HCT116 (cell line): ENCODE measurements around the gene HOXA11. TPM values are rescaled to one million over a fixed set of nuclear protein-coding genes. Genes with fewer than 3 reads are reported as not detected.

Source experiments
- ATAC-seq: fragments of 200-7000 bp; cut with Tn5 transposase; 2 replicates; pipeline ENCODE4 v1.9.1; 2020; ENCODE audit warnings: mild to moderate bottlenecking, moderate library complexity
- BruUV-seq: library from RNA; stranded (reverse); fragments of 400-500 nt; replicated peaks from 2 replicates; lab custom pipeline; 2021; lab: Mats Ljungman, UMichigan
- CTCF ChIA-PET: fragments of 300-600 bp; sonication (Branson Sonifier 250); formaldehyde crosslinking; loops from one replicate; lab custom pipeline; 2021; ENCODE audit warnings: antibody characterized with exemption; lab: Charles Lee
- POLR2A ChIA-PET: fragments of 300-600, 350-600 bp; sonication (Branson Sonifier 250); formaldehyde crosslinking; loops from one replicate; lab custom pipeline; 2021; ENCODE audit warnings: antibody characterized with exemption; lab: Charles Lee
- RAD21 ChIA-PET, 2 experiments: fragments of 300-600 bp; sonication (Branson Sonifier 250); formaldehyde crosslinking; loops; one replicate each; lab custom pipeline; 2023; ENCODE audit warnings: low total read pairs in 2 of 2; ENCODE audit not compliant: uncharacterized antibody in 2 of 2, unreplicated experiment in 2 of 2, low non-redundant PET in 1 of 2; lab: Charles Lee
- DNase-seq: peaks from one replicate; pipeline ENCODE4 v3.0.0-alpha.2; 2010; ENCODE audit warnings: low read depth, low spot score
- H2AFZ ChIP-seq: fragments of 200-600 bp; shearing (Covaris generic), sonication (generic); 2 replicates; pipeline ENCODE4 v1.6.1; 2017; ENCODE audit warnings: low read depth, mixed run types, mixed read lengths, antibody characterized with exemption, low read length; ENCODE audit not compliant: poor library complexity, severe bottlenecking
- H3K27ac ChIP-seq: 2 replicates; pipeline ENCODE4 v1.5.1; 2012; ENCODE audit warnings: low read depth, low read length
- H3K27me3 ChIP-seq: fragments of 200-600 bp; sonication (generic); 2 replicates; pipeline ENCODE4 v1.6.1; 2016; ENCODE audit warnings: mixed run types, low read length, mixed read lengths; ENCODE audit not compliant: insufficient read depth
- H3K36me3 ChIP-seq, 2 experiments: fragments of 200-500 bp in 1 of 2; fragments of 200-600 bp in 1 of 2; sonication (Bioruptor generic) in 1 of 2; sonication (generic) in 1 of 2; 2 replicates each; pipeline versions ENCODE4 v1.5.1 to v1.6.1; 2014 to 2016; ENCODE audit warnings: low read length in 2 of 2, inconsistent platforms in 1 of 2, mixed read lengths in 1 of 2, mixed run types in 1 of 2; ENCODE audit not compliant: insufficient read depth in 2 of 2, control insufficient read depth in 1 of 2
- H3K4me1 ChIP-seq, 2 experiments: fragments of 200-600 bp in 1 of 2; sonication (generic) in 1 of 2; 2 replicates each; pipeline versions ENCODE4 v1.5.1 to v1.6.1; 2012 to 2017; ENCODE audit warnings: low read length in 2 of 2, inconsistent platforms in 1 of 2, mild to moderate bottlenecking in 1 of 2, mixed read lengths in 1 of 2, mixed run types in 1 of 2, moderate library complexity in 1 of 2; ENCODE audit not compliant: insufficient read depth in 2 of 2, control insufficient read depth in 1 of 2
- H3K4me2 ChIP-seq: fragments of 200-600 bp; sonication (generic); 2 replicates; pipeline ENCODE4 v1.6.1; 2017; ENCODE audit warnings: mixed run types, low read length, mixed read lengths
- H3K4me3 ChIP-seq, 2 experiments: fragments of 200-600 bp in 1 of 2; sonication (generic) in 1 of 2; replicated peaks in 1 of 2; 2 replicates each; pipeline ENCODE4 v1.5.1; 2011 to 2016; ENCODE audit warnings: low read length in 2 of 2, control low read depth in 1 of 2, low read depth in 1 of 2, mild to moderate bottlenecking in 1 of 2, mixed read lengths in 1 of 2, mixed run types in 1 of 2
- H3K79me2 ChIP-seq: fragments of 200-600 bp; sonication (generic); 2 replicates; pipeline ENCODE4 v1.6.1; 2017; ENCODE audit warnings: mild to moderate bottlenecking, mixed run types, low read length, moderate library complexity, mixed read lengths; ENCODE audit not compliant: insufficient read depth
- H3K9ac ChIP-seq: fragments of 200-600 bp; sonication (generic); 2 replicates; pipeline ENCODE4 v1.6.1; 2016; ENCODE audit warnings: low read length, mixed read lengths
- H3K9me2 ChIP-seq: fragments of 200-600 bp; sonication (generic), shearing (Covaris generic); 2 replicates; pipeline ENCODE4 v1.6.1; 2017; ENCODE audit warnings: mixed run types, mild to moderate bottlenecking, moderate library complexity; ENCODE audit not compliant: insufficient read depth
- H3K9me3 ChIP-seq, 2 experiments: fragments of 200-500 bp in 1 of 2; fragments of 200-600 bp in 1 of 2; sonication (Bioruptor generic) in 1 of 2; sonication (generic) in 1 of 2; 2 replicates each; pipeline ENCODE4 v1.6.1; 2014 to 2017; ENCODE audit warnings: low read length in 2 of 2, mixed read lengths in 2 of 2, inconsistent platforms in 1 of 2, low read depth in 1 of 2, mild to moderate bottlenecking in 1 of 2, mixed run types in 1 of 2, moderate library complexity in 1 of 2; ENCODE audit not compliant: control insufficient read depth in 1 of 2, insufficient read depth in 1 of 2
- H4K20me1 ChIP-seq: fragments of 200-600 bp; sonication (generic), shearing (Covaris generic); 2 replicates; pipeline ENCODE4 v1.6.1; 2017; ENCODE audit warnings: mixed run types, mild to moderate bottlenecking, moderate library complexity; ENCODE audit not compliant: insufficient read depth
- CTCF ChIP-seq, 3 experiments: fragments of 200-600 bp in 1 of 3; sonication (generic) in 1 of 3; IDR thresholded peaks in 2 of 3; conservative IDR thresholded peaks in 1 of 3; 2 replicates each; pipeline ENCODE4 v1.5.1; 2012 to 2017; ENCODE audit warnings: low read depth in 2 of 3, low read length in 2 of 3, antibody characterized with exemption in 1 of 3, borderline replicate concordance in 1 of 3, control low read depth in 1 of 3, mild to moderate bottlenecking in 1 of 3, mixed read lengths in 1 of 3, mixed run types in 1 of 3, moderate library complexity in 1 of 3; ENCODE audit not compliant: insufficient read depth in 1 of 3
- EGR1 ChIP-seq: IDR thresholded peaks from 2 replicates; pipeline ENCODE4 v1.6.1; 2012; ENCODE audit warnings: low read depth
- EZH2 ChIP-seq: fragments of 200-600 bp; sonication (generic); IDR thresholded peaks from 2 replicates; pipeline ENCODE4 v1.6.1; 2017; ENCODE audit warnings: antibody characterized with exemption, mixed run types
- EZH2phosphoT487 ChIP-seq: fragments of 200-600 bp; IDR thresholded peaks from 2 replicates; pipeline ENCODE4 v1.6.1; 2018; ENCODE audit warnings: antibody characterized with exemption, borderline replicate concordance
- FOSL1 ChIP-seq: IDR thresholded peaks from 2 replicates; pipeline ENCODE4 v1.6.1; 2012; ENCODE audit warnings: low read depth
- JUND ChIP-seq: IDR thresholded peaks from 2 replicates; pipeline ENCODE4 v1.6.1; 2012
- POLR2A ChIP-seq: IDR thresholded peaks from 2 replicates; pipeline ENCODE4 v1.7.0; 2011; ENCODE audit warnings: borderline replicate concordance; ENCODE audit not compliant: insufficient read depth, insufficient read length; ENCODE audit errors: extremely low read depth
- RAD21 ChIP-seq: IDR thresholded peaks from 2 replicates; pipeline ENCODE4 v1.6.1; 2012; ENCODE audit warnings: low read depth, mild to moderate bottlenecking
- REST ChIP-seq: IDR thresholded peaks from 2 replicates; pipeline ENCODE4 v1.6.1; 2012; ENCODE audit warnings: low read depth
- SIN3A ChIP-seq: IDR thresholded peaks from 2 replicates; pipeline ENCODE4 v1.6.1; 2012; ENCODE audit warnings: low read depth
- SP1 ChIP-seq: IDR thresholded peaks from 2 replicates; pipeline ENCODE4 v1.6.1; 2012; ENCODE audit warnings: low read depth
- SRF ChIP-seq: IDR thresholded peaks from 2 replicates; pipeline ENCODE4 v1.6.1; 2012; ENCODE audit warnings: low read depth
- YY1 ChIP-seq: IDR thresholded peaks from 2 replicates; pipeline ENCODE4 v1.6.1; 2011; ENCODE audit warnings: low read length, low read depth, moderate library complexity, mild to moderate bottlenecking; ENCODE audit not compliant: insufficient replicate concordance; ENCODE audit errors: extremely low read depth
- ZFX ChIP-seq: fragments of 450-650 bp; IDR thresholded peaks from 2 replicates; pipeline ENCODE4 v1.6.1; 2017
- ZNF274 ChIP-seq: fragments of 200-500 bp; sonication (Bioruptor generic); IDR thresholded peaks from 2 replicates; pipeline ENCODE4 v1.6.1; 2014; ENCODE audit warnings: mild to moderate bottlenecking, low read depth, low read length, inconsistent platforms
- intact Hi-C: fragments of 100-400 bp; cut with micrococcal nuclease; formaldehyde crosslinking; loops from 2 replicates; pipeline ENCODE4 v1.10.0; 2022
- total RNA-seq: library from RNA; stranded (reverse); gene quantifications from one replicate; pipeline ENCODE4 v1.2.1, GENCODE V29; 2021; ENCODE audit not compliant: unreplicated experiment

Gene HOXA11
- total RNA-seq, 1 experiment from 2014 or later: 6.8 TPM

- TF ChIP-seq JUND (no peak), CTCF (IDR thresholded peaks at IDR 0.05 in 2 of 3, conservative IDR thresholded peaks at IDR 0.05 in 1 of 3; ENCODE audit: borderline replicate concordance in 1 of 3, insufficient read depth in 1 of 3, low read depth in 2 of 3, low read length in 2 of 3) (peak in 1 of 3 experiments; percentile 14; a peak in 1 of 6 replicates), SRF (no peak), EZH2phosphoT487 (no peak), REST (no peak), EZH2 (no peak), ZFX (peak; percentile 97), SIN3A (no peak), POLR2A (no peak), YY1 (no peak), ZNF274 (no peak), FOSL1 (no peak), SP1 (no peak), EGR1 (no peak), RAD21 (no peak)
- TF ChIP-seq, all 23 proteins: peak for 2
- BruUV-seq: TSS peak; percentile 32
- Histone ChIP-seq H3K4me2 (peak overlapping the region; percentile 97), H3K4me3 (peak overlapping the region; percentile 77 to 84), H3K36me3 (no peaks in the 10 kb centered on the region), H2AFZ (no peak overlapping the region), H4K20me1 (no peaks in the 10 kb centered on the region), H3K27ac (peak overlapping the region; percentile 91), H3K4me1 (peaks cover 24 to 73% of the 10 kb centered on the region in 2 experiments), H3K9me2 (no peaks in the 10 kb centered on the region), H3K9ac (peak overlapping the region; percentile 89), H3K27me3 (no peaks in the 10 kb centered on the region), H3K79me2 (peaks cover 99% of the 10 kb centered on the region), H3K9me3 (no peaks in the 10 kb centered on the region)
- POLR2A ChIA-PET: interaction anchor here (0.6 to 2.0 kb wide), 5 partner anchors 11 to 1527 kb away, joined by 3 to 6 read pairs (median 5); partner anchors contain the start of gene HOXA7
- intact Hi-C loops: loop anchor here (10.0 kb wide), 1 partner anchor 1304 kb away; no protein-coding TSS in a partner anchor
- RAD21 ChIA-PET: no interaction called here
- CTCF ChIA-PET: interaction anchor here (1.3 to 6.6 kb wide), 2 partner anchors 11 to 487 kb away, joined by 3 to 32 read pairs; no protein-coding TSS in a partner anchor
- ATAC-seq: no peak
- DNase-seq: no peak
Measured at GRCh38 chr7:27168265-27168947, 16.6 kb downstream of the HOXA11 start.
